Stimulated activated naive CD8-positive, alpha-beta T cell treated with anti-CD3 and anti-CD28 coated beads, Interleukin-15, Interleukin-2, amounts not matched to agents 100 ng/mL and 50 ng/mL, for 24 hours (primary cell): ENCODE results near the gene RABL6.
"Not testable (repeated sequence)": the region's sequence is repeated elsewhere in the genome, so short reads cannot be mapped to it uniquely, and the experiment has no call there.

Experiments used
- H3K27ac Mint-ChIP-seq: one replicate; pipeline ENCODE4 v1.8.0; 2021; ENCODE audit warnings: mild to moderate bottlenecking, mixed read lengths
- H3K27me3 Mint-ChIP-seq: one replicate; pipeline ENCODE4 v1.8.0; 2021; ENCODE audit warnings: mixed read lengths
- H3K36me3 Mint-ChIP-seq: one replicate; pipeline ENCODE4 v1.8.0; 2021; ENCODE audit warnings: low read depth, mixed read lengths
- H3K4me1 Mint-ChIP-seq: one replicate; pipeline ENCODE4 v1.8.0; 2021; ENCODE audit warnings: low read depth, mixed read lengths
- H3K4me3 Mint-ChIP-seq: one replicate; pipeline ENCODE4 v1.8.0; 2021; ENCODE audit warnings: mild to moderate bottlenecking, mixed read lengths
- H3K9me3 Mint-ChIP-seq: one replicate; pipeline ENCODE4 v1.8.0; 2021; ENCODE audit warnings: mixed read lengths

Gene RABL6

GRCh38 chr9:136829981-136830885 lies 22.5 kb downstream of the RABL6 start:
- Mint-ChIP-seq H3K4me1 (no peaks in the 10 kb centered on the region), H3K27me3 (no peaks in the 10 kb centered on the region), H3K36me3 (peaks cover 16% of the 10 kb centered on the region), H3K4me3 (no peak overlapping the region), H3K27ac (no peak overlapping the region), H3K9me3 (no peaks in the 10 kb centered on the region)

- Mint-ChIP-seq H3K4me1 (no peaks in the 10 kb centered on the region), H3K27ac (no peak overlapping the region), H3K27me3 (no peaks in the 10 kb centered on the region)
Measured at GRCh38 chr9:136831002-136831719, 23.4 kb downstream of the RABL6 start.

GRCh38 chr9:136831720-136832104 lies 24.0 kb downstream of the RABL6 start:
- Mint-ChIP-seq H3K27me3 (no peaks in the 10 kb centered on the region), H3K36me3 (peaks cover 16% of the 10 kb centered on the region), H3K4me3 (no peak overlapping the region), H3K27ac (no peak overlapping the region), H3K9me3 (no peaks in the 10 kb centered on the region), H3K4me1 (no peaks in the 10 kb centered on the region)

More at GRCh38 chr9:136831002-136831719, 23.4 kb downstream of the RABL6 start:
- Mint-ChIP-seq H3K4me3 (no peak overlapping the region), H3K36me3 (peaks cover 16% of the 10 kb centered on the region), H3K9me3 (no peaks in the 10 kb centered on the region)

GRCh38 chr9:136832581-136832980 lies 24.8 kb downstream of the RABL6 start:
- Mint-ChIP-seq H3K4me1 (no peaks in the 10 kb centered on the region), H3K27me3 (no peaks in the 10 kb centered on the region), H3K27ac (no peak overlapping the region)

GRCh38 chr9:136833381-136834048 lies 25.8 kb downstream of the RABL6 start:
- H3K4me3 Mint-ChIP-seq, H3K9me3 Mint-ChIP-seq: not testable (repeated sequence)
- H3K36me3 Mint-ChIP-seq = peaks cover 16% of the 10 kb centered on the region

More at GRCh38 chr9:136832581-136832980, 24.8 kb downstream of the RABL6 start:
- Mint-ChIP-seq H3K9me3 (no peaks in the 10 kb centered on the region), H3K4me3 (no peak overlapping the region), H3K36me3 (peaks cover 16% of the 10 kb centered on the region)

GRCh38 chr9:136835162-136835931 lies 27.6 kb downstream of the RABL6 start:
- Mint-ChIP-seq H3K9me3 (no peaks in the 10 kb centered on the region), H3K36me3 (peaks cover 14% of the 10 kb centered on the region), H3K4me3 (no peak overlapping the region), H3K4me1 (no peaks in the 10 kb centered on the region), H3K27me3 (no peaks in the 10 kb centered on the region), H3K27ac (no peak overlapping the region)

More at GRCh38 chr9:136833381-136834048, 25.8 kb downstream of the RABL6 start:
- not testable (repeated sequence) for H3K27ac Mint-ChIP-seq, H3K27me3 Mint-ChIP-seq, H3K4me1 Mint-ChIP-seq

- H3K27me3 Mint-ChIP-seq = no peaks in the 10 kb centered on the region
- H3K27ac Mint-ChIP-seq = no peak overlapping the region
- H3K36me3 Mint-ChIP-seq = peaks cover 14% of the 10 kb centered on the region
Measured at GRCh38 chr9:136835932-136836904, 28.5 kb downstream of the RABL6 start.

GRCh38 chr9:136837146-136837855 lies 29.6 kb downstream of the RABL6 start:
- H3K27me3 Mint-ChIP-seq = no peaks in the 10 kb centered on the region
- H3K27ac Mint-ChIP-seq = no peak overlapping the region

More at GRCh38 chr9:136835932-136836904, 28.5 kb downstream of the RABL6 start:
- Mint-ChIP-seq H3K9me3 (no peaks in the 10 kb centered on the region), H3K4me3 (no peak overlapping the region), H3K4me1 (no peaks in the 10 kb centered on the region)

GRCh38 chr9:136837856-136838277 lies 30.1 kb downstream of the RABL6 start:
- not testable (repeated sequence) for H3K36me3 Mint-ChIP-seq, H3K9me3 Mint-ChIP-seq, H3K4me3 Mint-ChIP-seq, H3K27me3 Mint-ChIP-seq, H3K4me1 Mint-ChIP-seq, H3K27ac Mint-ChIP-seq

More at GRCh38 chr9:136837146-136837855, 29.6 kb downstream of the RABL6 start:
- Mint-ChIP-seq H3K4me1 (no peaks in the 10 kb centered on the region), H3K4me3 (no peak overlapping the region), H3K9me3 (no peaks in the 10 kb centered on the region), H3K36me3 (peaks cover 11% of the 10 kb centered on the region)

- Mint-ChIP-seq H3K36me3 (peaks cover 9% of the 10 kb centered on the region), H3K9me3 (no peaks in the 10 kb centered on the region), H3K27ac (no peak overlapping the region), H3K4me1 (peaks cover 4% of the 10 kb centered on the region), H3K27me3 (no peaks in the 10 kb centered on the region), H3K4me3 (no peak overlapping the region)
Measured at GRCh38 chr9:136838314-136839228, 30.8 kb downstream of the RABL6 start.

- peaks cover 7% of the 10 kb centered on the region for H3K4me1 Mint-ChIP-seq
- no peaks in the 10 kb centered on the region for H3K27me3 Mint-ChIP-seq
- no peak overlapping the region for H3K27ac Mint-ChIP-seq
- no peak overlapping the region for H3K4me3 Mint-ChIP-seq
- H3K36me3 Mint-ChIP-seq = peaks cover 5% of the 10 kb centered on the region
- H3K9me3 Mint-ChIP-seq = no peaks in the 10 kb centered on the region
Measured at GRCh38 chr9:136839229-136840139, 31.7 kb downstream of the RABL6 start.
